Right lobe of liver (tissue), 6 donors: Measurements from ENCODE around the gene POPDC3. TPM values are rescaled to one million over a fixed set of nuclear protein-coding genes. Genes with fewer than 3 reads are reported as not detected.

ENCODE experiments used
- ATAC-seq, 4 donors: fragments of 200-7000 bp; cut with Tn5 transposase; one replicate each; pipeline ENCODE4 v1.9.1; 2020; ENCODE audit warnings: mild to moderate bottlenecking in 4 of 4, moderate library complexity in 4 of 4
- DNase-seq, 3 donors: peaks; one replicate each; pipeline ENCODE4 v3.0.0-alpha.2; 2020
- H3K27ac ChIP-seq, 3 donors: fragments of 200-600 bp; one replicate each; pipeline ENCODE4 v1.8.0; 2022
- H3K27me3 ChIP-seq, 2 donors: fragments of 200-600 bp; one replicate each; pipeline ENCODE4 v1.8.0; 2022
- H3K36me3 ChIP-seq, 4 donors: fragments of 200-600 bp; sonication (generic) in 1 of 4; one replicate each; pipeline versions ENCODE4 v1.5.1 to v1.8.0; 2017 to 2022; ENCODE audit warnings: control low read depth in 1 of 4
- H3K4me1 ChIP-seq, 4 donors: fragments of 200-600 bp; sonication (generic) in 1 of 4; one replicate each; pipeline versions ENCODE4 v1.5.1 to v1.8.0; 2017 to 2022; ENCODE audit warnings: control low read depth in 1 of 4
- H3K4me3 ChIP-seq, 3 donors: fragments of 200-600 bp; one replicate each; pipeline ENCODE4 v1.8.0; 2022
- H3K9me3 ChIP-seq, 4 donors: fragments of 200-600 bp; sonication (generic) in 1 of 4; one replicate each; pipeline versions ENCODE4 v1.5.1 to v1.8.0; 2017 to 2022; ENCODE audit warnings: control low read depth in 1 of 4
- CTCF ChIP-seq, 4 donors: fragments of 200-600 bp in 3 of 4; fragments of 450-650 bp in 1 of 4; IDR thresholded peaks; one replicate each; pipeline versions ENCODE4 v1.5.1 to v1.8.0; 2016 to 2022; ENCODE audit warnings: antibody characterized with exemption in 4 of 4, mild to moderate bottlenecking in 2 of 4
- POLR2A ChIP-seq: fragments of 450-650 bp; IDR thresholded peaks from one replicate; pipeline ENCODE4 v1.6.1; 2017; ENCODE audit warnings: antibody characterized with exemption, mild to moderate bottlenecking
- whole genome bisulfite sequencing: methylation state at CpG from one replicate; pipeline ENCODE4 v1.1.6; 2018; ENCODE audit warnings: low coverage, low lambda C conversion rate; ENCODE audit not compliant: insufficient coverage; ENCODE audit errors: missing lambda C conversion rate; 5-methylcytosine and 5-hydroxymethylcytosine counted together
- intact Hi-C, 2 donors: fragments of 100-400 bp; cut with DNase I; formaldehyde crosslinking; loops; one replicate each; pipeline versions ENCODE4 v1.11.2 to v1.14.1; 2022
- total RNA-seq, 6 experiments: library from RNA; depleted of rRNA in 2 of 6; stranded (reverse); fragments of >200 nt in 2 of 6; fragmentation: NEBNext Ultra II Directional in 3 of 6; extraction: Animal tissue kit (Norgen Biotek cat#: 25700) in 3 of 6; gene quantifications; one replicate each; pipeline versions ENCODE4 v1.1.0 to v1.2.4, GENCODE V29; 2016 to 2023
- donor health status: DM: no; HTN: yes; CAD: no.
- donor health status: DM: no; HTN: no; CAD: no.
- donor health status: DM: no; HTN: no; CAD: no.
- donor health status: DM: no; HTN: yes; CAD: no.
- donor health status: DM: no; HTN: yes; CAD: no.

The POPDC3 gene
- total RNA-seq, 6 experiments from 2014 or later = not detected

GRCh38 chr6:105193647-105194046 lies 13.8 kb upstream of the POPDC3 start:
- no peaks in the 10 kb centered on the region for H3K4me1 ChIP-seq
- H3K9me3 ChIP-seq = no peaks in the 10 kb centered on the region
- no peaks in the 10 kb centered on the region for H3K36me3 ChIP-seq
- DNase-seq (no peak), ATAC-seq (no peak)
- no peaks in the 10 kb centered on the region for H3K27me3 ChIP-seq
- H3K27ac ChIP-seq = no peak overlapping the region
- intact Hi-C loops = no loop called here
- WGBS = 77% methylated on average over 1 of the region's 1 CpG
- TF ChIP-seq CTCF (IDR thresholded peaks at IDR 0.05) (no peak), POLR2A (no peak)
- no peak overlapping the region for H3K4me3 ChIP-seq

DNA sequence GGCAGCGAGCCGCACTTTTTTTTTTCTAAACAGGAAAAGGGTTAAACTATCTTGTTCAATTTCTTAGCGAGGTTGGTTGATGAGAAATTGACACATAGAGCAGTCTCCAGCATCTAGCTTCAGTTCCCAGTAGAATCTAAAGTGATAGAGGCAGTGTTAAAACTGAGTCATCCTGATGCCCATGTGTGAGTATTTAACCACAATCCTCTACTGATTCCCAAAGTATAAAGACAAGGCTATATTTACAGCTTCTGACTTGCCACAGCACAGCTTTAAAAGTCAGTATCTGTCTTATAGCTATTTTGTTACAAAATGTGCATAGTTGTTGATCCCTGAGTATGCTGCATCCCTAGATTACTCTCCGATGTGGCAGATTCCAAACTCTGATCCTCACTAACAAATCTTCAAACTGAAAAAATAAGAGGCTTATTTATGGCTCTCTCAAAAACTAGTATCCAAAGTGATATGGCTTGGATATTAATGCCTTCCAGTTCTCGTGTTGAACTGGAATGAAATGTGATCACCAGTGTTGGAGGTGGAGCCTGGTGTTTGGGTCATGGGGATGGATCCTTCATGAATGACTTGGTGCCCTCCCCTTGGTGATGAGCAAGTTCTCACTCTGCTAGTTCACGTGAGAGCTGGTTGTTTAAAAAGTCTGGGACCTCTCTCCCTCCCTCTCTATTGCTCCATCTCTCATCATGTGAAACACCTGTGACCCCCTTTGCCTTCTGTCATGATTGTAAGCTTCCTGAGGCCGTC lies 13.1 kb upstream of the POPDC3 start:
- Histone ChIP-seq H3K27ac (no peak overlapping the region), H3K36me3 (no peaks in the 10 kb centered on the region), H3K4me3 (no peak overlapping the region), H3K9me3 (no peaks in the 10 kb centered on the region), H3K4me1 (no peaks in the 10 kb centered on the region), H3K27me3 (no peaks in the 10 kb centered on the region)
- ATAC-seq = no peak
- intact Hi-C loops = no loop called here
- WGBS = 51% methylated on average over 7 of the region's 7 CpGs
- TF ChIP-seq CTCF (IDR thresholded peaks at IDR 0.05) (no peak), POLR2A (no peak)
- DNase-seq = no peak

DNA sequence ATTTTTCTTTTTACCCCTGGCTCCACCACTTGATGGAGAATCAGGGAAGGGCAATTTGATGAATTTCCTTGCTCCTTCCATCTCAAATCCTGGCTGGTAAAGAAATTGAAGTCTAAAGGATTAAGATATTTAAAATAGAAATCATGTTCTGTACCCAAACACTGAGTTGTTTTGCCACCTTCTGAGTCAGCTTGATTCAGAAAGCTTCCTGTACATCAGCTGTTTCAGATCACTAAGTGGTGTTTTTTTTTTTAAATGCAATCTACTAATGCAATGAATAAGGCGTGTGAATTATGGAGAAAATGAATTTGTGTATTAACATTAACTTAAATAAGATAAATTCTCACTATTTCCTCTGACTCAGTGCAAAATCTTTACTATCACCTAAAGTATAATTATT lies 11.5 kb upstream of the POPDC3 start:
- intact Hi-C loops = no loop called here
- 46% methylated on average over 1 of the region's 1 CpG for WGBS
- ATAC-seq = no peak
- TF ChIP-seq CTCF (IDR thresholded peaks at IDR 0.05) (no peak), POLR2A (no peak)
- Histone ChIP-seq H3K27me3 (no peaks in the 10 kb centered on the region), H3K27ac (no peak overlapping the region), H3K9me3 (no peaks in the 10 kb centered on the region), H3K4me1 (no peaks in the 10 kb centered on the region), H3K4me3 (no peak overlapping the region), H3K36me3 (no peaks in the 10 kb centered on the region)
- no peak for DNase-seq

GRCh38 chr6:105189026-105189820 lies 9.4 kb upstream of the POPDC3 start:
- H3K4me1 ChIP-seq = no peaks in the 10 kb centered on the region
- intact Hi-C loops = no loop called here
- WGBS = 58% methylated on average over 4 of the region's 10 CpGs
- ATAC-seq (no peak), DNase-seq (no peak)
- no peak for TF ChIP-seq CTCF (IDR thresholded peaks at IDR 0.05)
- TF ChIP-seq POLR2A = no peak
- no peak overlapping the region for H3K27ac ChIP-seq
- no peaks in the 10 kb centered on the region for H3K27me3 ChIP-seq
- H3K9me3 ChIP-seq = no peaks in the 10 kb centered on the region
- no peak overlapping the region for H3K4me3 ChIP-seq
- no peaks in the 10 kb centered on the region for H3K36me3 ChIP-seq
